Measurements from ENCODE around the gene CRELD1. TPM values are rescaled to one million over a fixed set of nuclear protein-coding genes. Genes with fewer than 3 reads are reported as not detected.

CRELD1 gene
- total and polyA plus RNA-seq, 2 of the 13 experiments (the other 11 are each of a cell fraction or from before 2014, with no cell fraction given) = 27.1 to 61.9 TPM

- TF ChIP-seq THAP8 (CRISPR knock-in tag; IDR thresholded peaks at IDR 0.05; ENCODE audit: borderline replicate concordance) (peak; percentile 72; the same call in 1 of the 2 replicates), ZSCAN22 (CRISPR knock-in tag; IDR thresholded peaks at IDR 0.05) (no peak), ZNF143 (CRISPR knock-in tag; IDR thresholded peaks at IDR 0.05) (peak; percentile 41; the same call in 1 of the 2 replicates), SRF (IDR thresholded peaks at IDR 0.05; ENCODE audit: low read depth, low read length) (no peak), ZNF460 (CRISPR knock-in tag; IDR thresholded peaks at IDR 0.05; ENCODE audit: borderline replicate concordance) (no peak), ZFP36L1 (CRISPR knock-in tag; IDR thresholded peaks at IDR 0.05) (no peak), RNF2 (conservative IDR thresholded peaks at IDR 0.05; ENCODE audit: low read depth) (no peak), LRRFIP1 (CRISPR knock-in tag; conservative IDR thresholded peaks at IDR 0.05) (no peak), HOXA5 (CRISPR knock-in tag; IDR thresholded peaks at IDR 0.05) (peak; percentile 81; the same call in 1 of the 2 replicates), ZBTB38 (CRISPR knock-in tag; IDR thresholded peaks at IDR 0.05) (no peak), MED8 (CRISPR knock-in tag; IDR thresholded peaks at IDR 0.05; ENCODE audit: insufficient replicate concordance) (no peak), ZBTB43 (CRISPR knock-in tag; conservative IDR thresholded peaks at IDR 0.05) (peak; percentile 56), KDM1A (CRISPR knock-in tag; IDR thresholded peaks at IDR 0.05) (no peak), ZNF17 (CRISPR knock-in tag; IDR thresholded peaks at IDR 0.05) (no peak), ZFYVE20 (CRISPR knock-in tag; IDR thresholded peaks at IDR 0.05; ENCODE audit: borderline replicate concordance, low read depth) (0 out of 2 replicates have a peak, but pooled peaks have one; percentile 39), ZNF574 (CRISPR knock-in tag; IDR thresholded peaks at IDR 0.05) (peak; percentile 83), ZNF724P (CRISPR knock-in tag; IDR thresholded peaks at IDR 0.05; ENCODE audit: borderline replicate concordance) (0 out of 2 replicates have a peak, but pooled peaks have one; percentile 31), NBN (conservative IDR thresholded peaks at IDR 0.05) (no peak), RBM39 (IDR thresholded peaks at IDR 0.05; ENCODE audit: low read depth, low read length, poor library complexity, severe bottlenecking) (peak; percentile 93), NR2F6 (IDR thresholded peaks at IDR 0.05) (no peak), NR2F6 (CRISPR knock-in tag; IDR thresholded peaks at IDR 0.05) (peak; percentile 36; the same call in 1 of the 2 replicates), RAD21 (CRISPR knock-in tag; IDR thresholded peaks at IDR 0.05) (no peak)
Observed at GRCh38 chr3:9933561-9934234, at the start of gene CRELD1 (continued).
